HFF-Myc (cell line): ENCODE data around the gene CPM.

Experiments
- DNase-seq: peaks from one replicate; pipeline ENCODE4 v3.0.0-alpha.2; 2011; ENCODE audit warnings: low read depth; ENCODE audit errors: extremely low read depth
- H3K4me3 ChIP-seq: replicated peaks from 2 replicates; pipeline ENCODE4 v1.5.1; 2011; ENCODE audit warnings: low read depth, mild to moderate bottlenecking, control low read depth, low read length
- CTCF ChIP-seq: IDR thresholded peaks from 2 replicates; pipeline ENCODE4 v1.5.1; 2012; ENCODE audit warnings: mild to moderate bottlenecking, low read depth, low read length, control low read depth; ENCODE audit errors: missing control alignments

CPM gene

GRCh38 chr12:68854554-68854953 lies 78.4 kb downstream of the CPM start:
- DNase-seq, result no peak
- no peak overlapping the region for H3K4me3 ChIP-seq
- TF ChIP-seq CTCF, result no peak

GRCh38 chr12:68854078-68854468 lies 78.9 kb downstream of the CPM start:
- H3K4me3 ChIP-seq, result no peak overlapping the region
- TF ChIP-seq CTCF, result no peak
- no peak for DNase-seq

GRCh38 chr12:68853396-68854077 lies 79.4 kb downstream of the CPM start:
- DNase-seq, result no peak
- no peak for TF ChIP-seq CTCF
- H3K4me3 ChIP-seq, result no peak overlapping the region

- H3K4me3 ChIP-seq, result no peak overlapping the region
- TF ChIP-seq CTCF, result no peak
- no peak for DNase-seq
Measured at GRCh38 chr12:68851592-68852306, 81.2 kb downstream of the CPM start.

GRCh38 chr12:68850390-68850789 lies 82.6 kb downstream of the CPM start:
- no peak overlapping the region for H3K4me3 ChIP-seq
- no peak for DNase-seq
- TF ChIP-seq CTCF, result no peak

- no peak for DNase-seq
- H3K4me3 ChIP-seq, result no peak overlapping the region
- TF ChIP-seq CTCF, result no peak
Measured at GRCh38 chr12:68846811-68847210, 86.2 kb downstream of the CPM start.
